Measurements from ENCODE around the gene EXOC3L1. TPM values are rescaled to one million over a fixed set of nuclear protein-coding genes. Genes with fewer than 3 reads are reported as not detected.
A peak's percentile ranks its signal among the peaks of the same experiment; 100 is the strongest.

The EXOC3L1 gene
- total RNA-seq, 1 experiment from 2014 or later, result not detected

- ATAC-seq, result peak; percentile 52
- no TSS peak for BruUV-seq (replicated peaks)
- Histone ChIP-seq H3K4me2 (ENCODE audit: low read length) (peak overlapping the region; percentile 70), H3K9ac (ENCODE audit: low read length) (no peak overlapping the region), H3K4me1 (ENCODE audit: insufficient read depth, low read length) (peaks cover 13% of the 10 kb centered on the region), H3K27me3 (ENCODE audit: low read length) (no peaks in the 10 kb centered on the region), H3K9me2 (replicated peaks; ENCODE audit: low read length) (no peaks in the 10 kb centered on the region), H3K4me3 (ENCODE audit: low read length) (peak overlapping the region; percentile 43; the same call in 1 of the 2 replicates), H3K9me3 (ENCODE audit: low read length) (no peaks in the 10 kb centered on the region), H2AFZ (ENCODE audit: low read length) (no peak overlapping the region), H3K79me2 (ENCODE audit: low read length) (no peaks in the 10 kb centered on the region), H3F3A (ENCODE audit: low read length, unreplicated experiment) (no peaks in the 10 kb centered on the region), H4K20me1 (ENCODE audit: low read length) (no peaks in the 10 kb centered on the region), H3K36me3 (ENCODE audit: low read depth, low read length) (no peaks in the 10 kb centered on the region), H3K27ac (ENCODE audit: low read length) (no peak overlapping the region)
- intact Hi-C loops (cut with micrococcal nuclease), result loop anchor here (5.0 kb wide), 1 partner anchor 203 kb away; no protein-coding TSS in a partner anchor
- DNase-seq, result peak; percentile 71
- CTCF ChIA-PET, result interaction anchor here (0.6 to 1.1 kb wide), 5 partner anchors 15 to 197 kb away, joined by 3 to 10 read pairs (median 4); partner anchors contain the start of gene NOL3
- POLR2A ChIA-PET (ENCODE audit: unreplicated experiment), result no interaction called here
- TF ChIP-seq EZH2 (IDR thresholded peaks at IDR 0.05; ENCODE audit: low read length, unreplicated experiment) (no peak), CTCF (conservative IDR thresholded peaks at IDR 0.05; ENCODE audit: low read depth, low read length) (peak; percentile 81)
Observed at GRCh38 chr16:67155295-67156142, 34.4 kb downstream of the EXOC3L1 start.

GRCh38 chr16:67154578-67155294 is 35.2 kb downstream of the EXOC3L1 start:
- intact Hi-C loops (cut with micrococcal nuclease), result loop anchor here (5.0 kb wide), 1 partner anchor 202 kb away; no protein-coding TSS in a partner anchor
- Histone ChIP-seq H3K4me2 (ENCODE audit: low read length) (peak overlapping the region; percentile 70), H3K4me1 (ENCODE audit: insufficient read depth, low read length) (peaks cover 13% of the 10 kb centered on the region), H4K20me1 (ENCODE audit: low read length) (no peaks in the 10 kb centered on the region), H2AFZ (ENCODE audit: low read length) (no peak overlapping the region), H3F3A (ENCODE audit: low read length, unreplicated experiment) (no peaks in the 10 kb centered on the region), H3K9me3 (ENCODE audit: low read length) (no peaks in the 10 kb centered on the region), H3K79me2 (ENCODE audit: low read length) (no peaks in the 10 kb centered on the region), H3K27me3 (ENCODE audit: low read length) (no peaks in the 10 kb centered on the region), H3K4me3 (ENCODE audit: low read length) (peak overlapping the region; percentile 43; the same call in 1 of the 2 replicates), H3K9ac (ENCODE audit: low read length) (no peak overlapping the region), H3K27ac (ENCODE audit: low read length) (no peak overlapping the region), H3K36me3 (ENCODE audit: low read depth, low read length) (no peaks in the 10 kb centered on the region), H3K9me2 (replicated peaks; ENCODE audit: low read length) (no peaks in the 10 kb centered on the region)
- CTCF ChIA-PET, result interaction anchor here (0.7 to 1.1 kb wide), 3 partner anchors 16 to 137 kb away, joined by 3 to 10 read pairs (median 10); partner anchors contain the start of gene NOL3
- TF ChIP-seq EZH2phosphoT487 (IDR thresholded peaks at IDR 0.05; ENCODE audit: borderline replicate concordance, low read length) (no peak), CTCF (conservative IDR thresholded peaks at IDR 0.05; ENCODE audit: low read depth, low read length) (no peak), EZH2 (IDR thresholded peaks at IDR 0.05; ENCODE audit: low read length, unreplicated experiment) (no peak)
- no TSS peak for BruUV-seq (replicated peaks)
- POLR2A ChIA-PET (ENCODE audit: unreplicated experiment), result no interaction called here
- no peak for DNase-seq
- ATAC-seq, result no peak
